ENCODE data around the gene GALP. TPM values are rescaled to one million over a fixed set of nuclear protein-coding genes. Genes with fewer than 3 reads are reported as not detected.
"Not testable (repeated sequence)": the region's sequence is repeated elsewhere in the genome, so short reads cannot be mapped to it uniquely, and the experiment has no call there.

The GALP gene
- total RNA-seq, 2 donors from 2014 or later: not detected

DNA sequence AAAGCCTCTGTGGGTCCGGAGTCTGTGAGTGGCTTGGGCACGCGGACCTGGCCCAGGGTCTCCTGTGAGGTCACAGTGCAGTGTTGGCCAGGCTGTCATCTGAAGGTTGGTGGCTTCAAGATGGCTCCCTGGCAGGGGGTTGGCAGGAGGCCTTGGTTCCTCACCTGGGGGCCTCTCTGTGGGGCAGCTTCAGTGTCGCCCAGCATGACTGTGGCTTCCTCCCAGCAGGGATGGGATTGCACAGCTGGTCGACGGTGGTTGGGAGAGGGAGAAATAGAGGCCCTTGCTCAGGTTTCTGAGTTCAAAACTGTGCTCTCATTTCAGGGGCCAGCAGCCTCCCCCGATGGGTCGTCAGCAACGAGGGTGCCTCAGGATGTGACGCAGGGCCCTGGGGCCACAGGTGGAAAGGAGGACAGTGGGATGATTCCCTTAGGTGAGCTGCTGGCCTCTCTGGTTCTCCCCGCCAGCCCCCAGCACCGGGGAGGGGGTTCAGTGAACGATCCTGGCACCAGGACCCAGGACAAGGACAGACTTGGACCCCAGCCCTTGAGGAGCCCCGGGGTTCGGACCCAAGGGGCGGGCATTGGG lies 17.5 kb upstream of the GALP start:
- no peaks in the 10 kb centered on the region for H3K27me3 Mint-ChIP-seq
- peaks cover 67% of the 10 kb centered on the region for H3K36me3 Mint-ChIP-seq (ENCODE audit: low read depth)
- peaks cover 19% of the 10 kb centered on the region for H3K4me1 Mint-ChIP-seq
- H3K9me3 Mint-ChIP-seq: no peaks in the 10 kb centered on the region
- no peak overlapping the region for H3K4me3 Mint-ChIP-seq
- ATAC-seq (replicated peaks): no peak
- no peak overlapping the region for H3K27ac Mint-ChIP-seq

DNA sequence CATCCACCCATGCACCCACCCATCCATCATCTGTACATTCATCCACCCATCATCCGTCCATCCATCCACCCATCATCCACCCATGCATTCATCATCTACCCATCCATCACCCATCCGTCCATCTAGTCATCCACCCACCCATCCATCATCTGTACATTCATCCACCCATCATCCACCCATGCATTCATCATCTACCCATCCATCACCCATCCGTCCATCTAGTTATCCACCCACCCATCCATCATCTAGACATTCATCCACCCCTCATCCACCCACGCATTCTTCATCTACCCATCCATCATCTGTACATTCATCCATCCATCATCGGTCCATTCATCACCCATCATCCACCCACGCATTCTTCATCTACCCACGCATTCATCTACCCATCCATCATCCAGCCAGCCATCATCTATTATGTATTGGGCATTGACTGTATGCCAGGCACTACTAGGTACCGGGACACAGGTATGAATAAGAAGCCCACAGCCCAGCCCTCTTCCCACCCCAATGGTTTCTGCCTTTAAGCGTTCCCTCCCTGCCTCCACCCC lies 16.7 kb upstream of the GALP start:
- no peak overlapping the region for H3K4me3 Mint-ChIP-seq
- no peaks in the 10 kb centered on the region for H3K27me3 Mint-ChIP-seq
- H3K4me1 Mint-ChIP-seq: peaks cover 13% of the 10 kb centered on the region
- H3K27ac Mint-ChIP-seq: no peak overlapping the region
- peak; percentile 38 for ATAC-seq (replicated peaks)
- peaks cover 58% of the 10 kb centered on the region for H3K36me3 Mint-ChIP-seq (ENCODE audit: low read depth)
- H3K9me3 Mint-ChIP-seq: no peaks in the 10 kb centered on the region

DNA sequence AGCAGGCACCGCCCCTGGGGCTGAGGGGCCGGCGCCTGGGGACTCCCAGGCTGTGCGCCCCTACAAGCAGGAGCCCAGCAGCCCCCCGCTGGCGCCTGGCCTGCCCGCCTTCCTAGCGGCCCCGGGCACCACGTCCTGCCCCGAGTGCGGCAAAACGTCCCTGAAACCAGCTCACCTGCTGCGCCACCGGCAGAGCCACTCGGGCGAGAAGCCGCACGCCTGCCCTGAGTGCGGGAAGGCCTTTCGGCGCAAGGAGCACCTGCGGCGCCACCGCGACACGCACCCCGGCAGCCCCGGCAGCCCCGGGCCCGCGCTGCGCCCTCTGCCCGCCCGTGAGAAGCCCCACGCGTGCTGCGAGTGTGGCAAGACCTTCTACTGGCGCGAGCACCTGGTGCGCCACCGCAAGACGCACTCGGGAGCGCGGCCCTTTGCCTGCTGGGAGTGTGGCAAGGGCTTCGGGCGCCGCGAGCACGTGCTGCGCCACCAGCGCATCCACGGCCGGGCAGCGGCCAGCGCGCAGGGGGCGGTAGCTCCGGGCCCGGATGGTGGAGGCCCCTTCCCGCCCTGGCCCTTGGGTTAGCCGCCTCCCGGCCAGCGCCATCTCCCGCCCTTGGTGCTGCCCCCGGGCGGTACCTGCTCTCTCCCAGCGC lies 16.1 kb upstream of the GALP start:
- H3K27ac Mint-ChIP-seq: no peak overlapping the region
- peaks cover 13% of the 10 kb centered on the region for H3K4me1 Mint-ChIP-seq
- H3K9me3 Mint-ChIP-seq: no peaks in the 10 kb centered on the region
- peaks cover under 1% of the 10 kb centered on the region for H3K27me3 Mint-ChIP-seq
- H3K36me3 Mint-ChIP-seq (ENCODE audit: low read depth): peaks cover 57% of the 10 kb centered on the region
- no peak for ATAC-seq (replicated peaks)
- no peak overlapping the region for H3K4me3 Mint-ChIP-seq

DNA sequence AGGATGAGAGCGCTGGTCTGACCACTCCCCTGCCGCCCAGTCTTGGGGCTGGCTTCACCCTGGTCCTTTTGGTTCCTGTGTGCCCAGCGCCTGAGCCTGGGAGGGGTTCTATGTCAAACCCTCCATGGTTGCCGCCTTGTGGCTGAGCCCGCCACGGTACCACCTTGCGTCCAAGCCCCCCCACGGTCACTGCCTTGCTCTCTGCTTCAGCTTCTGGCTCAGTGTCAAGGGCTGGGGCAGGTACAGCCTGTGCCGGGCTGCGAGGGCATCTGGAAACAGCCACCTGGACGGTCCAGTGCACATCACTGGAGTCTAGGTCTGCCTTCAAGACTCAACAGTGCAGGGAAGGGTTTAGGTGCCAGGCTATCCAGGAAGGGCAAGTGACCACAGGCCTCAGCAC lies 14.3 kb upstream of the GALP start:
- H3K9me3 Mint-ChIP-seq: no peaks in the 10 kb centered on the region
- ATAC-seq (replicated peaks): no peak
- H3K4me3 Mint-ChIP-seq: no peak overlapping the region
- H3K27me3 Mint-ChIP-seq: peaks cover 4% of the 10 kb centered on the region
- H3K4me1 Mint-ChIP-seq: peaks cover 13% of the 10 kb centered on the region
- H3K36me3 Mint-ChIP-seq (ENCODE audit: low read depth): peaks cover 39% of the 10 kb centered on the region
- H3K27ac Mint-ChIP-seq: no peak overlapping the region

DNA sequence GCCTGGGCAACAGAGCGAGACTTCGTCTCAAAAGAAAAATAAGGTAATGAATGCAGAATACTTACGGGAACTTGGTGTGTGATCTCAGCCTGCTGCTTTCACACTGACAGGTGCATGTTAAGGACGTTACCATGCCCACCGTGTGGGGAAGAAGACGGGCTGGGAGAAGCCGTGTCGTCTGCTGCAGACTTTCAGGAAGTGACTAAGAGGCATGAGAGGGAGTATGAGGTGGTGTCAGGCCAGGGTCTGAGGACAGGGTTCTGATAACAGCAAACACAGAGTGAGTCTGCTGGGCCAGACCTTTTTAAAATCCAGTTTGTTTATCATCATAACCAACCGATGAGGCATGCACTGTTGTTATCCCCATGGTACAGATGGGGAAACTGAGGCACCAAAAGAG lies 13.6 kb upstream of the GALP start:
- no peak overlapping the region for H3K4me3 Mint-ChIP-seq
- H3K4me1 Mint-ChIP-seq: peaks cover 13% of the 10 kb centered on the region
- no peaks in the 10 kb centered on the region for H3K9me3 Mint-ChIP-seq
- peak; percentile 78 for ATAC-seq (replicated peaks)
- H3K36me3 Mint-ChIP-seq (ENCODE audit: low read depth): peaks cover 32% of the 10 kb centered on the region
- peaks cover 4% of the 10 kb centered on the region for H3K27me3 Mint-ChIP-seq
- H3K27ac Mint-ChIP-seq: peak overlapping the region; percentile 33

DNA sequence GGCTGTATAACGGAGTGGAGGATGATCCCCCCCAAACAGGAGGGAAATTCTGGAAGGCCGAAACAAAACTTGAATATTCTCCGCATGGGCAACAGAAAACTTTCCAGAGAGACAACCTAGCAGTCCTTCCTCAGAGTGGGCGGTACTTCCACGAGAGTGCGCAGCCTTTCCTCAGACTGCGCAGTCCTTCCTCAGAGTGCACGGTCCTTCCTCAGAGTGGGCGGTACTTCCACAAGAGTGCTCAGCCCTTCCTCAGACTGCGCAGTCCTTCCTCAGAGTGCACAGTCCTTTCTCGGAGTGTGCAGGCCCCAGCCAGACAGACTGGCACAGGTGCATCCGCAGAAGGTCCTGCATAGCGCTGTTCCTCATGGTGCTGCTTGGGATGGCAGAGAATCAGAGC lies 12.7 kb upstream of the GALP start:
- Mint-ChIP-seq H3K4me3 (no peak overlapping the region), H3K36me3 (ENCODE audit: low read depth) (peaks cover 23% of the 10 kb centered on the region), H3K4me1 (peaks cover 13% of the 10 kb centered on the region), H3K27me3 (peaks cover 4% of the 10 kb centered on the region), H3K9me3 (no peaks in the 10 kb centered on the region), H3K27ac (no peak overlapping the region)
- no peak for ATAC-seq (replicated peaks)

DNA sequence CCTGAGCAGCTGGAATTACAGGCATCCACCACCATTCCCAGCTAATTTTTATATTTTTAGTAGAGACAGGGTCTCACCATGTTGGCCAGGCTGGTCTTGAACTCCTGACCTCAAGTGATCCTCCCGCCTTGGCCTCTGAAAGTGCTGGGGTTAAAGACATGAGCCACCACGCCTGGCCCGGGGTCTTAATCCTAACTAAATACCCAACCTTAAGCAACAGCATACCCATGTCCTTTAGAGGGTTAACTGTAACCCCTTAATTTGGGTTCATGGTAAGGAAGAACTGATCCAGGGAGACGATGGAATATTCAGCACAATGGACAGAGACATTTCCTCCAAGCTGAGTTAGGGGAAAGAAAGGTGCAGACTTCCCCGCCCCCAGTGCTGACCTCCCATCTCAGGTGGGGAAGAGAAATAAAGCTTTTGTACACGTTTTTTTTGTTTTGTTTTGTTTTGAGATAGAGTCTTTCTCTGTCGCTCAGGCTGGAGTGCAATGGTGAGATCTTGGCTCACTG lies 8.7 kb upstream of the GALP start:
- Mint-ChIP-seq H3K27me3 (peaks cover 12% of the 10 kb centered on the region), H3K4me1 (peaks cover 3% of the 10 kb centered on the region), H3K4me3 (no peak overlapping the region), H3K9me3 (no peaks in the 10 kb centered on the region), H3K36me3 (ENCODE audit: low read depth) (no peaks in the 10 kb centered on the region), H3K27ac (no peak overlapping the region)
- no peak for ATAC-seq (replicated peaks)

DNA sequence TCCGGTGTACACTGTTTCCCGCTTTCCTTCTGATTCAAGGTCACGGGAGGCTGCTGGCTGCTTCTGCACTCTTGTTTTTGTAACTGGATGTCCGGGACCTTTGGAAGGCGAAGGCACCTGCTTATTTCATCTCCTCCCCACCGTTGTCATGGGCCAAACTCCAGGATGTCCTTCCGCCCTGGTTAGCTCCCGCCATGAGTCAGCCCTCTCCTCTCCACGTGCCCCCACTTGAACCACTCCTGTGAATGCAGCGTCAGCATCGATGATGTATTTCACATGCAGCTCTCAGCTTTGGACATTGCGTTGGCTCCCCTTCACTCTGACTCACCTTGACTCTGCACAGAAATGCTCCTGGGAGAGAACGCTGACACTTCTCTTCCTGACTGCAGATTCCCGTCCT lies 5.5 kb upstream of the GALP start:
- Mint-ChIP-seq H3K9me3 (no peaks in the 10 kb centered on the region), H3K4me3 (no peak overlapping the region), H3K27me3 (peaks cover 18% of the 10 kb centered on the region), H3K27ac (no peak overlapping the region), H3K36me3 (ENCODE audit: low read depth) (no peaks in the 10 kb centered on the region), H3K4me1 (no peaks in the 10 kb centered on the region)
- ATAC-seq (replicated peaks): no peak

DNA sequence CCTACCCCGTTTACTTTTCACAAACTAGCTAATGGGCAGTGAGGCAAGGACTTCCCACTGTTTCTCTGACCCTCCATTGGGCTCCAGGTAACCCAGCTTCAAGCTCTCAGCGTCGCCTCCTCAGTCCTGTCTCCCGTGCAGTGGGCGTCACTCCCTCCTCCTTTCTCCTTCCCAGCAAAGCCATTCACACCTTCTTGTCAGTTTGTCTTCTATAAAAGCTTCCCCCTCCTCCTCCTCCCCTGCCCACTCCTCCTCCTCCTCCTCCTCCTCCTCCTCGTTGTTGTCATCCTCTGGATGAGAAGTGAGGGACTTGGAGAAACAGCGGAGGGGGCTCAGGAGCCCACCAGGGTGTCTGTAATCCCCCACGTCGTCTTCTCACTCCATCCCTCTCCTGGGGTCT lies 1.7 kb upstream of the GALP start:
- Mint-ChIP-seq H3K4me1 (no peaks in the 10 kb centered on the region), H3K9me3 (no peaks in the 10 kb centered on the region), H3K27ac (no peak overlapping the region), H3K4me3 (no peak overlapping the region), H3K36me3 (ENCODE audit: low read depth) (no peaks in the 10 kb centered on the region), H3K27me3 (peaks cover 21% of the 10 kb centered on the region)
- ATAC-seq (replicated peaks): no peak

DNA sequence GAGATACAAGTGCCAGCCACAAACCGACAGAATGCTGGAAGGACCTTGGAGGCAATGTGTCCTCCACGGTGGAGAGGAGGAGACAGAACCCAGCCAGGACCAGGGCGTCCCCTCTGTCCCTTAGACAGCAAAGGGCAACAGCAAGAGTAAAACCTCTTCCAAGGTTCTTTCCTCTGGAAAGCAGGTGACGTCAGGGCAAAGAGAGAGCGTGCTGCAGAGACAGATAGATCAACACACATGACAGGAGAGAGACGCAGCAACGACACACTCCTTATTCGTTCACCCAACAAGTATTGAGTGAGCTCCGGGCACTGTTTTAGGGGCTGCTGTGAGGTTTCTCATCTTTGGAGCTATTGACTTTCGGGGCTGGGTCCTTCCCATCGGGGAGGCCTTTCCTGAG lies 1.3 kb upstream of the GALP start:
- Mint-ChIP-seq H3K4me1 (no peaks in the 10 kb centered on the region), H3K27me3 (peaks cover 21% of the 10 kb centered on the region), H3K27ac (no peak overlapping the region), H3K9me3 (no peaks in the 10 kb centered on the region), H3K36me3 (ENCODE audit: low read depth) (no peaks in the 10 kb centered on the region), H3K4me3 (no peak overlapping the region)
- no peak for ATAC-seq (replicated peaks)

DNA sequence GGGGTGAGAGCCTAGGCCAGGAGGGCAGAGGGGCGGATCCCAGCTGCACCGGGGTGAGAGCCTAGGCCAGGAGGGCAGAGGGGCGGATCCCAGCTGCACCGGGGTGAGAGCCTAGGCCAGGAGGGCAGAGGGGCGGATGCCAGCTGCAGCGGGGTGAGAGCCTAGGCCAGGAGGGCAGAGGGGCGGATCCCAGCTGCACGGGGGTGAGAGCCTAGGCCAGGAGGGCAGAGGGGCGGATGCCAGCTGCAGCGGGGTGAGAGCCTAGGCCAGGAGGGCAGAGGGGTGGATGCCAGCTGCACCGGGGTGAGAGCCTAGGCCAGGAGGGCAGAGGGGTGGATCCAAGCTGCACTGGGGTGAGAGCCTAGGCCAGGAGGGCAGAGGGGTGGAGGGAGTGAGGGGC lies 502 bp downstream of the GALP start:
- peaks cover 15% of the 10 kb centered on the region for H3K27me3 Mint-ChIP-seq
- ATAC-seq (replicated peaks); H3K4me1 Mint-ChIP-seq; H3K4me3 Mint-ChIP-seq; H3K36me3 Mint-ChIP-seq (ENCODE audit: low read depth); H3K9me3 Mint-ChIP-seq; H3K27ac Mint-ChIP-seq: not testable (repeated sequence)

DNA sequence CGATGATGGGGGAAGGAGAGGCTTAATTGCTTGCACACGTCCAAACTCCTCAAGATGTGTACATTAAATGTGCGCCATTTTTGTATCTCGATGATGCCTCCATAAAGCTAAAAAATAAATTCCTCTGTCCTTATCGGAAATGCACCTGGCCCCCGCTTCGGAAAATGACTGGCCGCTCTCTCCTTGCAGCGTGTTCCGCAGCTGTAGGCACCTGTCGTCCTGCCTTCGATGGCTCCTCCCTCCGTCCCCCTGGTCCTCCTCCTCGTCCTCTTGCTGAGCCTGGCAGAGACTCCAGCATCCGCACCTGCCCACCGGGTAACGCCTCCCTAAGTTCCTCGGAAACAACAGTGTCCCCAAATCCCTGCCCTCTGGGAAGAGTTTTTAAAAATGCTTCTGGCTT lies 1.1 kb downstream of the GALP start:
- H3K4me3 Mint-ChIP-seq: no peak overlapping the region
- H3K27ac Mint-ChIP-seq: no peak overlapping the region
- H3K27me3 Mint-ChIP-seq: peaks cover 13% of the 10 kb centered on the region
- H3K9me3 Mint-ChIP-seq: no peaks in the 10 kb centered on the region
- H3K4me1 Mint-ChIP-seq: no peaks in the 10 kb centered on the region
- no peak for ATAC-seq (replicated peaks)
- H3K36me3 Mint-ChIP-seq (ENCODE audit: low read depth): no peaks in the 10 kb centered on the region

DNA sequence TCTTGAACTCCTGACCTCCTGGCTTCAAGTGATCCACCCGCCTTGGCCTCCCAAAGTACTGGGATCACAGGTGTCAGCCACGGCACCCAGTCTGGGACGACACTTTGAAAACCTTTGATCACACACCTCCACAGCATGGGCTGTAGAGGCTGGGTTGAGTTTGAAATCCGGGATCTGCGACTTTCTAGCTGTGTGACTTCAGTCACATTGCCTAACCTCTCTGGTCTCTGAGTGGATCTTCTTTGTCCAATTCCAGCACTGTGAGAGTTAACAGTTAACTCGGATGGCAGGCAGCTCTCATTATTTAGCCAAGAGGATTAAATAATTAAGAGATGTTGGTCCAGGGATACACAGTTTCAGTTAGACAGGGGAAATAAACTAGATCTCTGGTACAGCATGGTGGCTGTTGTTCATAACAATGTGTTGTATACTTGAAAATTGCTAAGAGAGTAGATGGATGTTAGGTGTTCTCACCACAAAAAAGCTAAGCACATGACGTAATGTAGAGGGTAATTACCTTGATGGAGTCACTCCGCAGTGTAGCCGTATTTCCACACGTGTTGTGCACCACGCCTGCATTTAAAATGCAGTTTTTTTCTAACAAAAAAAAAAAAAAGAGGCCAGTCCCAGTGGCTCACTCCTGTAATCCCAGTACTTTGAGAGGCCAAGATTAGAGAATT lies 1.9 kb downstream of the GALP start:
- no peak for ATAC-seq (replicated peaks)
- Mint-ChIP-seq H3K27ac (no peak overlapping the region), H3K4me1 (no peaks in the 10 kb centered on the region), H3K36me3 (ENCODE audit: low read depth) (no peaks in the 10 kb centered on the region), H3K4me3 (no peak overlapping the region), H3K27me3 (peaks cover 12% of the 10 kb centered on the region), H3K9me3 (no peaks in the 10 kb centered on the region)

DNA sequence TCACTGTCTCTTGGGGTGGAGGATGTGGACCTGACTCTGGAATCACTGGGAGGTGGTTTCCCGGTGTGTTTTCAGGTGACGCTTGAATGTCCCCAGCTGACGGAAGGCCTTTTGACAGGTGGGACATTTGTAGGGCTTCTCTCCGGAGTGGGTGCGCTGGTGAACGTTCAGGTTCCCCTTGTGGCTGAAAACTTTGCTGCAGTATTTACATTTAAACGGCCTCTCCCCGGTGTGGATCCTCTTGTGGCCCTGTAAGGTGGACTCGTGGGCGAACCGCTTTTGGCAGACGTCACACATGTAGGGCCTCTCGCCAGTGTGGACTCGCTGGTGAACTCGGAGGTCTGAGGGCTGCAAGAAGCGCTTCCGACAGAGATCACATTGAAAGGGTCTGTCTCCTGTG lies 14.0 kb downstream of the GALP start:
- Mint-ChIP-seq H3K27ac (no peak overlapping the region), H3K9me3 (no peaks in the 10 kb centered on the region), H3K36me3 (ENCODE audit: low read depth) (no peaks in the 10 kb centered on the region), H3K4me3 (no peak overlapping the region), H3K4me1 (no peaks in the 10 kb centered on the region), H3K27me3 (peaks cover 12% of the 10 kb centered on the region)
- no peak for ATAC-seq (replicated peaks)

DNA sequence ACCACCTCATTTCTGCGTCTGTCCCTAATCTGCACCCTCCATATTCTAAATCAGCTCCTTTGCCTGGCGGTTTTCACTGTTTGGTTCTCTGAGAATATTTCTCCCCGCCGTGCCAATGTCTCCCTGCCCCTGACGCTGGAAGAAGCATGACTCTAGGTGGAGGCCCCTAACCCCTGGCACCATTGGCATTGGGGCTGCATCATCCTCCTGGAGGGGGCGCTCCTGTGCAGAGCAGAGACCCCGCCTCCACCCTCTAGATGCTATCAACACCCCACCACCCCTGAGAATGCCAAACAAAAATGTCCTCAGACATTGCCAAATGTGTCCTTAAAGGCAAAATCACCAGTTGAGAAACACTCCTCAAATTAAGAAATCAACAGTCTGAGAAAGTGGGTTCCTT lies 15.3 kb downstream of the GALP start:
- Mint-ChIP-seq H3K36me3 (ENCODE audit: low read depth) (no peaks in the 10 kb centered on the region), H3K4me1 (no peaks in the 10 kb centered on the region), H3K27me3 (peaks cover 12% of the 10 kb centered on the region), H3K27ac (no peak overlapping the region), H3K9me3 (no peaks in the 10 kb centered on the region), H3K4me3 (no peak overlapping the region)
- ATAC-seq (replicated peaks): no peak
